BJ (cell line): ENCODE measurements around the gene OR1N1. TPM values are rescaled to one million over a fixed set of nuclear protein-coding genes. Genes with fewer than 3 reads are reported as not detected.

ENCODE experiments used
- CTCF ChIA-PET: fragments of 350-600 bp; formaldehyde crosslinking; extraction: SDS; loops from one replicate; lab custom pipeline; 2021; ENCODE audit warnings: antibody characterized with exemption, inconsistent platforms; lab: Yijun Ruan, JAX
- POLR2A ChIA-PET: fragments of 300-600 bp; sonication (Branson Sonifier 250); formaldehyde crosslinking; extraction: SDS; loops from one replicate; lab custom pipeline; 2021; ENCODE audit warnings: antibody characterized with exemption; lab: Charles Lee
- DNase-seq: peaks from one replicate; pipeline ENCODE4 v3.0.0-alpha.2; 2011; ENCODE audit warnings: low read depth
- H3K27me3 ChIP-seq: 2 replicates; pipeline ENCODE4 v1.6.0; 2011; ENCODE audit warnings: low read length; ENCODE audit not compliant: control insufficient read depth, insufficient read depth
- H3K36me3 ChIP-seq: 2 replicates; pipeline ENCODE4 v1.5.1; 2011; ENCODE audit warnings: low read length; ENCODE audit not compliant: control insufficient read depth, insufficient read depth
- H3K4me3 ChIP-seq: 2 replicates; pipeline ENCODE4 v1.5.1; 2011; ENCODE audit warnings: low read depth, mild to moderate bottlenecking, control low read depth, low read length
- polyA plus RNA-seq: library from polyadenylated mRNA; depleted of rRNA; stranded (reverse); fragments of >200 nt; gene quantifications from 2 replicates; pipeline ENCODE4 v1.2.3, GENCODE V29; 2011; rRNA removed
- TF ChIP-seq, protein P1 (sequence below): IDR thresholded peaks from 2 replicates; pipeline ENCODE4 v1.5.1; 2011; ENCODE audit warnings: low read depth, mild to moderate bottlenecking, control low read depth, inconsistent platforms, low read length, moderate library complexity; ENCODE audit not compliant: insufficient read depth

Gene OR1N1
- polyA plus RNA-seq, 1 experiment = not detected

DNA sequence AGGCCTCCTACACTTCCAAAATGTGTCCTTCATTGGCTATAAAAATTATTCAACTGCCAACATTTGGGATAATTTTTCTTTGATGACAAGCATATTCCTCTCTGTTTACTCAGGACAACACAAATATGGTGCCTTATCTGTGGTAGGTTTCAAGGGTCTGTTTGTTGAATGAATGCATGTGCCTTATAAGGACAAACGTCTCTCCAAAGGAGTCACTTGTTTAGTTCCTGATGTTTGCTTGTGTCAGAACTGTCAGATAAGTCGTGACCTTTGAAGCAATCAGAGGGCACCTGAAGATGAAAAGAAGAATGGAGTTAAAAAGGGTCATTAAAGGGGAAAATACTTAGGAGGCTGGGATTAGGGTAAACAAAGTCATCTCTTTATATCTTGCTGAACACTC, 20.1 kb downstream of the OR1N1 start:
- no peaks in the 10 kb centered on the region; the same call in 1 of the 2 replicates for H3K27me3 ChIP-seq
- TF ChIP-seq, protein P1, sequence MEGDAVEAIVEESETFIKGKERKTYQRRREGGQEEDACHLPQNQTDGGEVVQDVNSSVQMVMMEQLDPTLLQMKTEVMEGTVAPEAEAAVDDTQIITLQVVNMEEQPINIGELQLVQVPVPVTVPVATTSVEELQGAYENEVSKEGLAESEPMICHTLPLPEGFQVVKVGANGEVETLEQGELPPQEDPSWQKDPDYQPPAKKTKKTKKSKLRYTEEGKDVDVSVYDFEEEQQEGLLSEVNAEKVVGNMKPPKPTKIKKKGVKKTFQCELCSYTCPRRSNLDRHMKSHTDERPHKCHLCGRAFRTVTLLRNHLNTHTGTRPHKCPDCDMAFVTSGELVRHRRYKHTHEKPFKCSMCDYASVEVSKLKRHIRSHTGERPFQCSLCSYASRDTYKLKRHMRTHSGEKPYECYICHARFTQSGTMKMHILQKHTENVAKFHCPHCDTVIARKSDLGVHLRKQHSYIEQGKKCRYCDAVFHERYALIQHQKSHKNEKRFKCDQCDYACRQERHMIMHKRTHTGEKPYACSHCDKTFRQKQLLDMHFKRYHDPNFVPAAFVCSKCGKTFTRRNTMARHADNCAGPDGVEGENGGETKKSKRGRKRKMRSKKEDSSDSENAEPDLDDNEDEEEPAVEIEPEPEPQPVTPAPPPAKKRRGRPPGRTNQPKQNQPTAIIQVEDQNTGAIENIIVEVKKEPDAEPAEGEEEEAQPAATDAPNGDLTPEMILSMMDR = no peak
- CTCF ChIA-PET = interaction anchor here (0.6 to 2.7 kb wide), 2 partner anchors 8 to 23 kb away, joined by 4 to 20 read pairs; no protein-coding TSS in a partner anchor
- no peak overlapping the region for H3K4me3 ChIP-seq
- H3K36me3 ChIP-seq = no peaks in the 10 kb centered on the region
- POLR2A ChIA-PET = no interaction called here
- no peak for DNase-seq

DNA sequence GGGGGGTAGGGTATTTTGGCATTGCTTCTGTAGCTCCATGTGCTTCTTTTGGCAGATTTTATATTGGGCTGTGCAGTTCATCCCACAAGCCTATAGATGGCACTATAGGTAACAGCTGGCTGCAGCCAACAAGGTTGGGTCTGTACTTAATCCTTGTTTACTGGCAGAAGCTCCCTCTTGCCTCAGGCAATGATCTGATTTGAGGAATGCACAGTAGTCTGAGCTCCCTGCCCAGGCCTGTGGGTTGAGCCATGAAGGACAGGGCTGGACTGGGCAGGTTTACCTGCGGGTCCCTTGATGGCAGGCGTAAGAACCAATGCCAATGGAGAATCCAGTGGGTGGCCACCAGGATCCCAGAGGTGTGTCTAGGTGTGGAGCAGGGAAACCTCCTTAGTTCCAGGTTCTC, 28.2 kb downstream of the OR1N1 start:
- CTCF ChIA-PET = interaction anchor here (0.7 to 2.7 kb wide), 22 partner anchors 9 to 312 kb away, joined by 3 to 20 read pairs (median 4); partner anchors contain the start of gene OR1J1

DNA sequence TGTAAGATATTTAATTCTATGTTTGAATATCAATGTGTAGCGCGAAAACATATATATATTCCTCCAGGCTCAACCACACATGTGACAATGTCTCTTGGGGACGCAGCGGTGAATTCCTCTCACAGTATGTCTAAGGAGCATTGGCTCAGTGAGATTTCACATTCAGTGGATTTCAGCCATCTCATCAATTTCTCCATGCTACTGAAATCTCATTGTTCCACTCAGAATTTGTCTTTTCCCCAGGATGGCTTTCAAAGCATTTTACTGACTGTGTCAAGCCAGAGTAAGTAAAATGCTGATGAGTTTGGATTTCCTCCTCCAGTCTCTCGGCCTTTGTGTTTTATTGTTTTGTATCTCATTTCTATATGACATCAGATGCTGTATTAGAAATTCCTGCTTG, 48.0 kb downstream of the OR1N1 start:
- Histone ChIP-seq H3K36me3 (no peaks in the 10 kb centered on the region), H3K4me3 (no peak overlapping the region), H3K27me3 (no peaks in the 10 kb centered on the region)
- ChIA-PET CTCF (interaction anchor here (0.6 kb wide), 1 partner anchor 332 kb away, joined by 4 read pairs; no protein-coding TSS in a partner anchor), POLR2A (no interaction called here)
- DNase-seq = no peak
- TF ChIP-seq, protein P1 = no peak

More for the DNA sequence above, 28.2 kb downstream of the OR1N1 start:
- Histone ChIP-seq H3K36me3 (no peaks in the 10 kb centered on the region), H3K27me3 (no peaks in the 10 kb centered on the region; the same call in 1 of the 2 replicates), H3K4me3 (no peak overlapping the region)
- TF ChIP-seq, protein P1 = peak; percentile 84
- DNase-seq = peak; percentile 15
- POLR2A ChIA-PET = interaction anchor here (0.6 kb wide), 1 partner anchor 273 kb away, joined by 3 read pairs; no protein-coding TSS in a partner anchor

DNA sequence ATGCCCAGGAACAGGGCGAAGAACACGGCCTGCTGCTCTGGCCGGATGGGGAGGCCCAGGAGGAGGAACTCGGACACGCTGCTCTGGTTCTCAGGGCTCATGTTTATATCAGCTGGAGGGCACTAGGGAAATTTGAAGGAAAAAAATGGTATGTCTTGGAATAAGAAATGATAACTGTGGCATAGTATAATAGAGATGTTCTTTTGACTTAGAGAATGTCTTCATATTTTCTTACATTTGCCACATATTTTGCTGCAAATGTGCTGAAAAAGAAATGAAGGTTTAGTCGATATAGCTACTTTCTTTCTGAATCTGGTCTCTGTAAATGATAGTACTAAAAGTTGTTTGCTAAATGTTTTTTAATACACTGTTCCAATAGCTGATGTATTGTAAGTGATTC, 49.3 kb downstream of the OR1N1 start, which contains the start of gene OR1J1:
OR1J1 (minus strand) TSS at position 101 of the 400 bp plus-strand sequence; CDS start at position 101, 0 bp downstream.
- Histone ChIP-seq H3K4me3 (no peak within 1 kb of the TSS), H3K36me3 (no peaks in the 10 kb centered on the region), H3K27me3 (no peaks in the 10 kb centered on the region)
- no peak for DNase-seq
- POLR2A ChIA-PET = no interaction called here
- CTCF ChIA-PET = interaction anchor here (1.1 kb wide), 1 partner anchor 21 kb away, joined by 4 read pairs; no protein-coding TSS in a partner anchor
- TF ChIP-seq, protein P1 = no peak

DNA sequence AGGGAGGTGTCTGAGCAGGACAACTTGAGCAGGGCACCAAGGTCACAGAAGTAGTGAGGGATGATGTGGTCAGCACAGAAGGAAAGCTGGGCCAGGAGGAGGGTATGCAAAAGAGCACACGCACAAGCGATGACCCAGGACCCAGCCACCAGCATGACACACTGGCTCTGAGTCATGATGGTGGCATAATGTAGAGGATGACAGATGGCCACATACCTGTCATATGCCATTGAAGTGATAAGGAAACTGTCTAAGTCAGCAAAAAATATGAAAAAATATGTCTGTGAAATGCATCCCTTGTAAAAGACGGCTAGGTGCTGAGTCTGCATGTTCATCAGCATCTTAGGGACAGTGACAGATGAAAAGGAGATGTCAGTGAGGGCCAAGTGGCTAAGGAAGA, 49.7 kb downstream of the OR1N1 start:
- CTCF ChIA-PET = interaction anchor here (1.1 kb wide), 1 partner anchor 21 kb away, joined by 4 read pairs; no protein-coding TSS in a partner anchor
- no peak for DNase-seq
- H3K27me3 ChIP-seq = no peaks in the 10 kb centered on the region
- POLR2A ChIA-PET = no interaction called here
- no peak overlapping the region for H3K4me3 ChIP-seq
- TF ChIP-seq, protein P1 = no peak
- H3K36me3 ChIP-seq = no peaks in the 10 kb centered on the region

Other genes with a start within 250 kb of the OR1N1 start
- gene PTGS1, start 156.3 kb downstream of the OR1N1 start, polyA plus RNA-seq = 72.6 and 102 TPM in 2 replicates
- not detected in 2 replicates for gene OR1J1, start 49.4 kb downstream of the OR1N1 start, polyA plus RNA-seq
- gene OR1J2, start 16.5 kb downstream of the OR1N1 start, polyA plus RNA-seq = 0.64 TPM in 2 replicates
- gene OR1J4, start 8.2 kb downstream of the OR1N1 start, polyA plus RNA-seq = 0.69 and 0.71 TPM in 2 replicates
- not detected in 2 replicates for gene OR1N2, start 25.8 kb upstream of the OR1N1 start, polyA plus RNA-seq
- gene OR1L8, start 56.1 kb upstream of the OR1N1 start, polyA plus RNA-seq = 0.05 and 0.07 TPM in 2 replicates
- 1.0 and 1.1 TPM in 2 replicates for gene OR1Q1, start 87.4 kb upstream of the OR1N1 start, polyA plus RNA-seq
- not detected in 2 replicates for gene OR1B1, start 130.3 kb upstream of the OR1N1 start, polyA plus RNA-seq
- gene OR1L1, start 134.4 kb upstream of the OR1N1 start, polyA plus RNA-seq = not detected in 2 replicates
- not detected in 2 replicates for gene OR1L3, start 147.8 kb upstream of the OR1N1 start, polyA plus RNA-seq
- not detected in 2 replicates for gene OR1L4, start 196.7 kb upstream of the OR1N1 start, polyA plus RNA-seq
- gene OR1L6, start 215.0 kb upstream of the OR1N1 start, polyA plus RNA-seq = not detected in 2 replicates